B cell (primary cell): Measurements from ENCODE around the gene MRS2.

Experiments
- EZH2 ChIP-seq: IDR thresholded peaks from 2 replicates; pipeline ENCODE4 v1.6.1; 2012; ENCODE audit warnings: borderline replicate concordance, low read depth, mild to moderate bottlenecking, moderate library complexity, low read length; ENCODE audit not compliant: insufficient read depth, poor library complexity, severe bottlenecking
- TF ChIP-seq, protein P1 (sequence below): fragments of 200-600 bp; IDR thresholded peaks from one replicate; pipeline ENCODE4 v1.8.0; 2022; ENCODE audit warnings: antibody characterized with exemption, mild to moderate bottlenecking

DNA sequence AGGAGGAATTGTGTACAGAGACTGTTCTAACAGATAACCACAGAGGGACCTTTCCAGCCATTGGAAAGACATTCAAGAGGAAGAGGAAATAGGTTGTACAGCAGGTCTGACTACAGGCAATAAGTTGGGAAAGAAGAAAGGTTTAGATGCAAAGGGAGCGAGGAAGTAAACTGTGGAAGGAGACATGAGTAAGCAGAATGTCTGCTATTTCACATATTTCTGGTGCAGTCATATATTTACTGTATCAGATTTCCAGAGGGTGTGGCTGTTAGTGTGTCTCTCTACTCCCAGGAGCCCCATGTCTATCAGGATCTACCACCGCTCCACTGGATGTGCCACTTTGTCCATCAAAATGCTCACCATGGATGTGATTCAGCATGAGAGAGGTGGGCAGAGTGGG lies 25.9 kb downstream of the MRS2 start:
- TF ChIP-seq, protein P1, sequence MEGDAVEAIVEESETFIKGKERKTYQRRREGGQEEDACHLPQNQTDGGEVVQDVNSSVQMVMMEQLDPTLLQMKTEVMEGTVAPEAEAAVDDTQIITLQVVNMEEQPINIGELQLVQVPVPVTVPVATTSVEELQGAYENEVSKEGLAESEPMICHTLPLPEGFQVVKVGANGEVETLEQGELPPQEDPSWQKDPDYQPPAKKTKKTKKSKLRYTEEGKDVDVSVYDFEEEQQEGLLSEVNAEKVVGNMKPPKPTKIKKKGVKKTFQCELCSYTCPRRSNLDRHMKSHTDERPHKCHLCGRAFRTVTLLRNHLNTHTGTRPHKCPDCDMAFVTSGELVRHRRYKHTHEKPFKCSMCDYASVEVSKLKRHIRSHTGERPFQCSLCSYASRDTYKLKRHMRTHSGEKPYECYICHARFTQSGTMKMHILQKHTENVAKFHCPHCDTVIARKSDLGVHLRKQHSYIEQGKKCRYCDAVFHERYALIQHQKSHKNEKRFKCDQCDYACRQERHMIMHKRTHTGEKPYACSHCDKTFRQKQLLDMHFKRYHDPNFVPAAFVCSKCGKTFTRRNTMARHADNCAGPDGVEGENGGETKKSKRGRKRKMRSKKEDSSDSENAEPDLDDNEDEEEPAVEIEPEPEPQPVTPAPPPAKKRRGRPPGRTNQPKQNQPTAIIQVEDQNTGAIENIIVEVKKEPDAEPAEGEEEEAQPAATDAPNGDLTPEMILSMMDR, result no peak
- TF ChIP-seq EZH2, result no peak
